Measurements from ENCODE around the gene ZNF892. TPM values are rescaled to one million over a fixed set of nuclear protein-coding genes. Genes with fewer than 3 reads are reported as not detected.

ZNF892 gene
- total and polyA plus RNA-seq, 2 of the 13 experiments (the other 11 are each of a cell fraction or from before 2014, with no cell fraction given): not detected

DNA sequence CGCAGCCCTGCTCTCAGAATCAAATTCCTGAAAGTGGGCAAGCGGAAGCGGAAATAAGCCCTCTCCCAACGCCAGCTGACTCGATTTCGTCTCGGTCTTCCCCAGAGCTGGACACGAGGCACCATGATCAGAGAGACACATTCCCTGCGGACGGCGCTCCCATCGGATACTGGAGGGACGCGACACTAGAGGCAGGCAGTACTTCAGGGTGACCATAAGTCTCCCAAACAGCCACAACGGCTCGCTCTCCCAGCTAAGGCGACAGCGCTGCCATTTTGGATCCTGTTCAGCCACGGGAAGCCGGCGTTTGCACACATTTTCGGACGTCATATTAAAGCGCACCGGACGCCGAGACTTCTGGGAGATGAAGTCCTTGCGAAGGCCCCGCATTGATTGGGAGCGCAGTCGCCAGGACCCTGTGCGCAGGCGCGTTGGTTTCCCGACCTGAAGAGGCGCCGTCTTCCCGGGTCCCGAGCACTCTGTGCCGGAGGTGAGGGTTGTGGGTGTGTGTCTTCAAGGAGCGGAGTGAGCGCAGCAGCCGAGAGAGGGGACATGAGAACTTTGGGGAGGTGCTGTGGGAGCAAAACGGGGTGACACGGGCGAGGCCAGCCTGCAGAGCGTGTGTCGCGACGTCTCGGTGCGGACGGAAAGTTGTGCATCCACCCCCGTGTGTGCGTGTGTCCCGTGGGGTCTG, 41.8 kb upstream of the ZNF892 start, which contains the start of gene ZNF2 (continued):
- TF ChIP-seq ZNF547 (CRISPR knock-in tag; IDR thresholded peaks at IDR 0.05) (peak; percentile 85), ZMYM3 (CRISPR knock-in tag; IDR thresholded peaks at IDR 0.05) (no peak), NFE2L1 (CRISPR knock-in tag; IDR thresholded peaks at IDR 0.05; ENCODE audit: borderline replicate concordance) (no peak), SMC3 (IDR thresholded peaks at IDR 0.05; ENCODE audit: low read length) (no peak; the same call in 1 of the 2 replicates), ASH2L (IDR thresholded peaks at IDR 0.05; ENCODE audit: insufficient read length, low read depth, low read length) (peak; percentile 99), TFAP4 (IDR thresholded peaks at IDR 0.05; ENCODE audit: borderline replicate concordance, low read depth) (peak; percentile 99), TBP (CRISPR knock-in tag; IDR thresholded peaks at IDR 0.05) (0 out of 2 replicates have a peak, but pooled peaks have one; percentile 12), HNRNPLL (IDR thresholded peaks at IDR 0.05; ENCODE audit: low read depth, low read length, poor library complexity, severe bottlenecking) (peak; percentile 76), ZNF431 (CRISPR knock-in tag; IDR thresholded peaks at IDR 0.05; ENCODE audit: borderline replicate concordance, low read depth) (peak; percentile 85; the same call in 1 of the 2 replicates), ZNF558 (CRISPR knock-in tag; IDR thresholded peaks at IDR 0.05; ENCODE audit: borderline replicate concordance) (peak; percentile 89; the same call in 1 of the 2 replicates), NKX3-1 (CRISPR knock-in tag; IDR thresholded peaks at IDR 0.05) (no peak; the same call in 1 of the 2 replicates), MTA1 (CRISPR knock-in tag; IDR thresholded peaks at IDR 0.05; ENCODE audit: borderline replicate concordance) (peak; percentile 30; the same call in 1 of the 2 replicates), FOXM1 (CRISPR knock-in tag; IDR thresholded peaks at IDR 0.05) (no peak), ZNF569 (CRISPR knock-in tag; IDR thresholded peaks at IDR 0.05; ENCODE audit: borderline replicate concordance) (no peak), ZNF496 (CRISPR knock-in tag; IDR thresholded peaks at IDR 0.05; ENCODE audit: insufficient replicate concordance) (no peak), ZSCAN21 (CRISPR knock-in tag; IDR thresholded peaks at IDR 0.05; ENCODE audit: borderline replicate concordance) (no peak; the same call in 1 of the 2 replicates), ZNF468 (CRISPR knock-in tag; IDR thresholded peaks at IDR 0.05) (no peak), CAMTA2 (CRISPR knock-in tag; IDR thresholded peaks at IDR 0.05; ENCODE audit: borderline replicate concordance) (0 out of 2 replicates have a peak, but pooled peaks have one; percentile 36), ZNF432 (CRISPR knock-in tag; IDR thresholded peaks at IDR 0.05; ENCODE audit: borderline replicate concordance) (no peak), HOXA5 (CRISPR knock-in tag; IDR thresholded peaks at IDR 0.05) (peak; percentile 51; the same call in 1 of the 2 replicates)
- TF ChIP-seq, protein P1, sequence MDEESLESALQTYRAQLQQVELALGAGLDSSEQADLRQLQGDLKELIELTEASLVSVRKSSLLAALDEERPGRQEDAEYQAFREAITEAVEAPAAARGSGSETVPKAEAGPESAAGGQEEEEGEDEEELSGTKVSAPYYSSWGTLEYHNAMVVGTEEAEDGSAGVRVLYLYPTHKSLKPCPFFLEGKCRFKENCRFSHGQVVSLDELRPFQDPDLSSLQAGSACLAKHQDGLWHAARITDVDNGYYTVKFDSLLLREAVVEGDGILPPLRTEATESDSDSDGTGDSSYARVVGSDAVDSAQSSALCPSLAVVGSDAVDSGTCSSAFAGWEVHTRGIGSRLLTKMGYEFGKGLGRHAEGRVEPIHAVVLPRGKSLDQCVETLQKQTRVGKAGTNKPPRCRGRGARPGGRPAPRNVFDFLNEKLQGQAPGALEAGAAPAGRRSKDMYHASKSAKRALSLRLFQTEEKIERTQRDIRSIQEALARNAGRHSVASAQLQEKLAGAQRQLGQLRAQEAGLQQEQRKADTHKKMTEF (CRISPR knock-in tag; IDR thresholded peaks at IDR 0.05): peak; percentile 91; the same call in 1 of the 2 replicates
- TF ChIP-seq, protein P2, sequence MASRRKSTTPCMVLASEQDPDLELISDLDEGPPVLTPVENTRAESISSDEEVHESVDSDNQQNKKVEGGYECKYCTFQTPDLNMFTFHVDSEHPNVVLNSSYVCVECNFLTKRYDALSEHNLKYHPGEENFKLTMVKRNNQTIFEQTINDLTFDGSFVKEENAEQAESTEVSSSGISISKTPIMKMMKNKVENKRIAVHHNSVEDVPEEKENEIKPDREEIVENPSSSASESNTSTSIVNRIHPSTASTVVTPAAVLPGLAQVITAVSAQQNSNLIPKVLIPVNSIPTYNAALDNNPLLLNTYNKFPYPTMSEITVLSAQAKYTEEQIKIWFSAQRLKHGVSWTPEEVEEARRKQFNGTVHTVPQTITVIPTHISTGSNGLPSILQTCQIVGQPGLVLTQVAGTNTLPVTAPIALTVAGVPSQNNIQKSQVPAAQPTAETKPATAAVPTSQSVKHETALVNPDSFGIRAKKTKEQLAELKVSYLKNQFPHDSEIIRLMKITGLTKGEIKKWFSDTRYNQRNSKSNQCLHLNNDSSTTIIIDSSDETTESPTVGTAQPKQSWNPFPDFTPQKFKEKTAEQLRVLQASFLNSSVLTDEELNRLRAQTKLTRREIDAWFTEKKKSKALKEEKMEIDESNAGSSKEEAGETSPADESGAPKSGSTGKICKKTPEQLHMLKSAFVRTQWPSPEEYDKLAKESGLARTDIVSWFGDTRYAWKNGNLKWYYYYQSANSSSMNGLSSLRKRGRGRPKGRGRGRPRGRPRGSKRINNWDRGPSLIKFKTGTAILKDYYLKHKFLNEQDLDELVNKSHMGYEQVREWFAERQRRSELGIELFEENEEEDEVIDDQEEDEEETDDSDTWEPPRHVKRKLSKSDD (CRISPR knock-in tag; IDR thresholded peaks at IDR 0.05; ENCODE audit: low read depth): peak; percentile 95
